ENCODE data around the gene INPP4B.

- TF ChIP-seq, protein P1, sequence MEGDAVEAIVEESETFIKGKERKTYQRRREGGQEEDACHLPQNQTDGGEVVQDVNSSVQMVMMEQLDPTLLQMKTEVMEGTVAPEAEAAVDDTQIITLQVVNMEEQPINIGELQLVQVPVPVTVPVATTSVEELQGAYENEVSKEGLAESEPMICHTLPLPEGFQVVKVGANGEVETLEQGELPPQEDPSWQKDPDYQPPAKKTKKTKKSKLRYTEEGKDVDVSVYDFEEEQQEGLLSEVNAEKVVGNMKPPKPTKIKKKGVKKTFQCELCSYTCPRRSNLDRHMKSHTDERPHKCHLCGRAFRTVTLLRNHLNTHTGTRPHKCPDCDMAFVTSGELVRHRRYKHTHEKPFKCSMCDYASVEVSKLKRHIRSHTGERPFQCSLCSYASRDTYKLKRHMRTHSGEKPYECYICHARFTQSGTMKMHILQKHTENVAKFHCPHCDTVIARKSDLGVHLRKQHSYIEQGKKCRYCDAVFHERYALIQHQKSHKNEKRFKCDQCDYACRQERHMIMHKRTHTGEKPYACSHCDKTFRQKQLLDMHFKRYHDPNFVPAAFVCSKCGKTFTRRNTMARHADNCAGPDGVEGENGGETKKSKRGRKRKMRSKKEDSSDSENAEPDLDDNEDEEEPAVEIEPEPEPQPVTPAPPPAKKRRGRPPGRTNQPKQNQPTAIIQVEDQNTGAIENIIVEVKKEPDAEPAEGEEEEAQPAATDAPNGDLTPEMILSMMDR (IDR thresholded peaks at IDR 0.05; ENCODE audit: low read length), result no peak
- no peak for TF ChIP-seq EZH2 (IDR thresholded peaks at IDR 0.05; ENCODE audit: borderline replicate concordance, low read length)
Measured at GRCh38 chr4:142309772-142310171, 536.3 kb downstream of the INPP4B start.
